GM18858 (cell line): ENCODE measurements around the gene SLC27A2.

Source experiments
- ATAC-seq: cut with Tn5 transposase; IDR thresholded peaks from one replicate; pipeline ENCODE4 v1.9.1; 2021; ENCODE audit not compliant: unreplicated experiment

Gene SLC27A2

GRCh38 chr15:50262533-50262932 lies 80.5 kb downstream of the SLC27A2 start:
- ATAC-seq: no peak

GRCh38 chr15:50265620-50266019 lies 83.6 kb downstream of the SLC27A2 start, which contains the start of gene HDC:
TSS of gene HDC (minus strand) at chr15:50265726. CDS start at chr15:50265623, 103 bp downstream.
- ATAC-seq: no peak

- ATAC-seq: no peak
Observed at GRCh38 chr15:50267577-50267976, 85.6 kb downstream of the SLC27A2 start.

GRCh38 chr15:50275091-50275490 lies 93.1 kb downstream of the SLC27A2 start:
- no peak for ATAC-seq

- no peak for ATAC-seq
Observed at GRCh38 chr15:50275908-50276307, 93.9 kb downstream of the SLC27A2 start.

GRCh38 chr15:50277370-50277769 lies 95.4 kb downstream of the SLC27A2 start:
- no peak for ATAC-seq

GRCh38 chr15:50278496-50278895 lies 96.5 kb downstream of the SLC27A2 start:
- no peak for ATAC-seq

- ATAC-seq: no peak
Observed at GRCh38 chr15:50280271-50280670, 98.3 kb downstream of the SLC27A2 start.

- no peak for ATAC-seq
Observed at GRCh38 chr15:50281427-50281826, 99.4 kb downstream of the SLC27A2 start.
